GM18498 (cell line): ENCODE measurements around the gene ENTPD5.
"Not testable (repeated sequence)": the region's sequence is repeated elsewhere in the genome, so short reads cannot be mapped to it uniquely, and the experiment has no call there.

Experiments used
- ATAC-seq: cut with Tn5 transposase; IDR thresholded peaks from one replicate; pipeline ENCODE4 v1.9.1; 2021; ENCODE audit warnings: mild to moderate bottlenecking, moderate library complexity; ENCODE audit not compliant: unreplicated experiment

ENTPD5 gene

GRCh38 chr14:73945159-73945670 is 73.9 kb downstream of the ENTPD5 start:
- no peak for ATAC-seq

- ATAC-seq = no peak
Measured at GRCh38 chr14:73944432-73945158, 74.5 kb downstream of the ENTPD5 start.

GRCh38 chr14:73943083-73943482 is 76.0 kb downstream of the ENTPD5 start:
- ATAC-seq = no peak

- no peak for ATAC-seq
Measured at GRCh38 chr14:73942180-73942579, 76.9 kb downstream of the ENTPD5 start.

- no peak for ATAC-seq
Measured at GRCh38 chr14:73937012-73937411, 82.1 kb downstream of the ENTPD5 start.

GRCh38 chr14:73936548-73936947 is 82.5 kb downstream of the ENTPD5 start:
- ATAC-seq = no peak

GRCh38 chr14:73935666-73936065 is 83.4 kb downstream of the ENTPD5 start:
- no peak for ATAC-seq

GRCh38 chr14:73924337-73924736 is 94.8 kb downstream of the ENTPD5 start:
- no peak for ATAC-seq

- ATAC-seq = not testable (repeated sequence)
Measured at GRCh38 chr14:73919457-73919856, 99.6 kb downstream of the ENTPD5 start.

- ATAC-seq = no peak
Measured at GRCh38 chr14:73916324-73916723, 102.8 kb downstream of the ENTPD5 start.

- ATAC-seq = no peak
Measured at GRCh38 chr14:73913256-73913655, 105.8 kb downstream of the ENTPD5 start.

GRCh38 chr14:73909681-73910080 is 109.4 kb downstream of the ENTPD5 start:
- ATAC-seq = no peak
